CD14-positive monocyte (primary cell): ENCODE measurements around the gene ZC3H6. TPM values are rescaled to one million over a fixed set of nuclear protein-coding genes. Genes with fewer than 3 reads are reported as not detected.
"Not testable (repeated sequence)": the region's sequence is repeated elsewhere in the genome, so short reads cannot be mapped to it uniquely, and the experiment has no call there.

Experiments used
- DNase-seq, 3 donors: peaks; one replicate each; pipeline ENCODE4 v3.0.0-alpha.2; 2011 to 2022
- H2AFZ ChIP-seq: 2 replicates; pipeline ENCODE4 v1.6.0; 2012; ENCODE audit warnings: mild to moderate bottlenecking, low read depth, low read length, inconsistent platforms; ENCODE audit not compliant: insufficient read depth, poor library complexity, severe bottlenecking
- H3K27ac ChIP-seq, 2 donors: 1 replicate in 1 of 2; 2 replicates in 1 of 2; pipeline ENCODE4 v1.5.1; 2012 to 2013; ENCODE audit warnings: low read length in 2 of 2, control low read depth in 1 of 2, inconsistent platforms in 1 of 2, low read depth in 1 of 2, mild to moderate bottlenecking in 1 of 2
- H3K27me3 ChIP-seq, 2 donors: one replicate each; pipeline versions ENCODE4 v1.6.0 to v1.6.1; 2011 to 2013; ENCODE audit warnings: low read length in 2 of 2; ENCODE audit not compliant: control insufficient read depth in 2 of 2, insufficient read depth in 2 of 2
- H3K36me3 ChIP-seq, 2 donors: replicated peaks in 1 of 2; 1 replicate in 1 of 2; 2 replicates in 1 of 2; pipeline versions ENCODE4 v1.5.1 to v1.6.1; 2012 to 2013; ENCODE audit warnings: low read length in 2 of 2, control low read depth in 1 of 2, inconsistent platforms in 1 of 2, mild to moderate bottlenecking in 1 of 2; ENCODE audit not compliant: insufficient read depth in 2 of 2, control insufficient read depth in 1 of 2
- H3K4me1 ChIP-seq, 2 donors: 1 replicate in 1 of 2; 2 replicates in 1 of 2; pipeline versions ENCODE4 v1.5.1 to v1.6.1; 2012 to 2013; ENCODE audit warnings: low read length in 2 of 2, control low read depth in 1 of 2, inconsistent platforms in 1 of 2, mild to moderate bottlenecking in 1 of 2, moderate library complexity in 1 of 2; ENCODE audit not compliant: insufficient read depth in 2 of 2, control insufficient read depth in 1 of 2
- H3K4me2 ChIP-seq: replicated peaks from 2 replicates; pipeline ENCODE3; 2012; ENCODE audit warnings: low read length, moderate library complexity, mild to moderate bottlenecking; ENCODE audit not compliant: poor library complexity, severe bottlenecking; ENCODE audit errors: extremely low read depth
- H3K4me3 ChIP-seq, 3 experiments: fragments of 200-600 bp in 1 of 3; sonication (generic) in 1 of 3; replicated peaks in 1 of 3; 1 replicate in 2 of 3; 2 replicates in 1 of 3; pipeline ENCODE4 v1.5.1; 2011 to 2013; ENCODE audit warnings: low read length in 3 of 3, mild to moderate bottlenecking in 3 of 3, control low read depth in 2 of 3, low read depth in 2 of 3, inconsistent platforms in 1 of 3, moderate library complexity in 1 of 3
- H3K79me2 ChIP-seq: 2 replicates; pipeline ENCODE4 v1.6.0; 2012; ENCODE audit warnings: mild to moderate bottlenecking, control low read depth, inconsistent platforms, low read length, moderate library complexity; ENCODE audit not compliant: insufficient read depth
- H3K9ac ChIP-seq: 2 replicates; pipeline ENCODE4 v1.6.0; 2017; ENCODE audit warnings: low read length, mild to moderate bottlenecking; ENCODE audit not compliant: insufficient read depth, poor library complexity, severe bottlenecking
- H3K9me3 ChIP-seq, 2 donors: replicated peaks in 1 of 2; 1 replicate in 1 of 2; 2 replicates in 1 of 2; pipeline versions ENCODE4 v1.5.1 to v1.6.1; 2012 to 2013; ENCODE audit warnings: low read length in 2 of 2, control low read depth in 1 of 2; ENCODE audit not compliant: control insufficient read depth in 1 of 2, insufficient read depth in 1 of 2
- H4K20me1 ChIP-seq: 2 replicates; pipeline ENCODE4 v1.6.0; 2012; ENCODE audit warnings: mild to moderate bottlenecking, low read length, control low read depth, moderate library complexity; ENCODE audit not compliant: insufficient read depth
- H3K27ac Mint-ChIP-seq, 7 donors: one replicate each; pipeline ENCODE4 v1.8.0; 2020; ENCODE audit warnings: mild to moderate bottlenecking in 7 of 7, mixed read lengths in 7 of 7, moderate library complexity in 6 of 7, inconsistent platforms in 2 of 7
- H3K27me3 Mint-ChIP-seq, 3 donors: one replicate each; pipeline ENCODE4 v1.8.0; 2021 to 2022; ENCODE audit warnings: low read depth in 3 of 3, mild to moderate bottlenecking in 3 of 3, mixed read lengths in 3 of 3, moderate library complexity in 3 of 3, inconsistent platforms in 1 of 3
- H3K36me3 Mint-ChIP-seq, 2 donors: one replicate each; pipeline ENCODE4 v1.8.0; 2020; ENCODE audit warnings: mixed read lengths in 2 of 2, inconsistent platforms in 1 of 2, mild to moderate bottlenecking in 1 of 2
- H3K4me1 Mint-ChIP-seq: one replicate; pipeline ENCODE4 v1.8.0; 2020; ENCODE audit warnings: mild to moderate bottlenecking, mixed read lengths
- H3K4me3 Mint-ChIP-seq, 2 donors: one replicate each; pipeline ENCODE4 v1.8.0; 2020; ENCODE audit warnings: mild to moderate bottlenecking in 2 of 2, mixed read lengths in 2 of 2, moderate library complexity in 1 of 2
- H3K9me3 Mint-ChIP-seq, 7 donors: one replicate each; pipeline ENCODE4 v1.8.0; 2020 to 2022; ENCODE audit warnings: mixed read lengths in 7 of 7, mild to moderate bottlenecking in 6 of 7, moderate library complexity in 6 of 7, inconsistent platforms in 2 of 7
- CTCF ChIP-seq: fragments of 200-600 bp; IDR thresholded peaks from one replicate; pipeline ENCODE4 v1.8.0; 2022; ENCODE audit warnings: antibody characterized with exemption, mild to moderate bottlenecking
- WGBS: methylation state at CpG from one replicate; pipeline ENCODE4 v1.1.5; 2013; ENCODE audit warnings: missing lambda C conversion rate; ENCODE audit not compliant: insufficient coverage; 5-methylcytosine and 5-hydroxymethylcytosine counted together
- intact Hi-C, 2 donors: fragments of 100-400 bp; cut with micrococcal nuclease; formaldehyde crosslinking; loops; one replicate each; pipeline versions ENCODE4 v1.15.0 to v1.15.1; 2023
- polyA plus RNA-seq, 3 donors: library from polyadenylated mRNA; depleted of rRNA in 1 of 3; unstranded in 2 of 3; stranded (reverse) in 1 of 3; fragments of 300-500 nt in 2 of 3; fragments of >200 nt in 1 of 3; fragmentation: Illumina TruSeq in 2 of 3; gene quantifications; 1 replicate in 2 of 3; 2 replicates in 1 of 3; pipeline ENCODE4 v1.2.3, GENCODE V29; 2012 to 2021

The ZC3H6 gene
- polyA plus RNA-seq, 3 donors, result 2.1 to 2.5 (median 2.4) TPM

GRCh38 chr2:112345030-112346027 lies 69.9 kb downstream of the ZC3H6 start:
- Histone ChIP-seq H3K4me2 (no peak overlapping the region), H3K27me3 (no peaks in the 10 kb centered on the region), H3K9me3 (no peaks in the 10 kb centered on the region), H3K27ac (no peak overlapping the region), H3K4me1 (no peaks in the 10 kb centered on the region), H3K79me2 (no peaks in the 10 kb centered on the region), H4K20me1 (no peaks in the 10 kb centered on the region), H3K9ac (no peak overlapping the region), H3K36me3 (no peaks in the 10 kb centered on the region), H2AFZ (no peak overlapping the region), H3K4me3 (no peak overlapping the region)
- Mint-ChIP-seq H3K27me3 (peaks cover 1 to 3% (median 2%) of the 10 kb centered on the region in 3 donors), H3K9me3 (peaks cover 0 to 9% (median 6%) of the 10 kb centered on the region in 7 donors), H3K36me3 (peaks cover 0 to 8% of the 10 kb centered on the region in 2 donors), H3K4me3 (no peak overlapping the region), H3K4me1 (peaks cover 2% of the 10 kb centered on the region), H3K27ac (no peak overlapping the region)
- no peak for DNase-seq
- 95% methylated on average over 21 of the region's 30 CpGs for WGBS
- no peak for TF ChIP-seq CTCF
- intact Hi-C loops, result no loop called here

GRCh38 chr2:112352292-112352691 lies 76.9 kb downstream of the ZC3H6 start:
- H4K20me1 ChIP-seq, H3K27ac ChIP-seq, H3K79me2 ChIP-seq, H2AFZ ChIP-seq, H3K27me3 Mint-ChIP-seq, H3K36me3 Mint-ChIP-seq, H3K4me3 ChIP-seq, H3K4me2 ChIP-seq, H3K9me3 ChIP-seq, H3K9me3 Mint-ChIP-seq, H3K4me1 ChIP-seq, H3K27me3 ChIP-seq, H3K36me3 ChIP-seq, intact Hi-C loops, DNase-seq, H3K4me1 Mint-ChIP-seq: not testable (repeated sequence)
- Mint-ChIP-seq H3K4me3 (peak overlapping the region in 1 of 2 donors; percentile 76), H3K27ac (peak overlapping the region in 3 of 7 donors; percentile 20 to 42 (median 21))
- H3K9ac ChIP-seq, result peak overlapping the region; percentile 6
- WGBS, result no CpG with 5 or more reads among the region's 2 CpGs

- not testable (repeated sequence) for H3K79me2 ChIP-seq
- peaks cover 0 to 10% (median 8%) of the 10 kb centered on the region in 7 donors for H3K9me3 Mint-ChIP-seq
These were observed 77.6 kb downstream of the ZC3H6 start for GRCh38 chr2:112352809-112353603.

More at GRCh38 chr2:112352809-112353603, 77.6 kb downstream of the ZC3H6 start:
- H3K4me3 ChIP-seq, H3K4me1 ChIP-seq, intact Hi-C loops, H3K36me3 ChIP-seq, H3K4me1 Mint-ChIP-seq, H3K4me2 ChIP-seq, H4K20me1 ChIP-seq, H3K27ac ChIP-seq, H2AFZ ChIP-seq, DNase-seq, H3K9me3 ChIP-seq, H3K27me3 Mint-ChIP-seq, H3K27me3 ChIP-seq, H3K4me3 Mint-ChIP-seq, H3K9ac ChIP-seq, H3K27ac Mint-ChIP-seq, H3K36me3 Mint-ChIP-seq: not testable (repeated sequence)
- 95% methylated on average over 3 of the region's 25 CpGs for WGBS
